NCI-H128 (cell line): ENCODE measurements around the gene FKBP1B.
"Not testable (repeated sequence)": the region's sequence is repeated elsewhere in the genome, so short reads cannot be mapped to it uniquely, and the experiment has no call there.

Experiments
- DNase-seq: peaks from one replicate; lab custom pipeline; 2025; ENCODE audit not compliant: unreplicated experiment; lab: John Stamatoyannopoulos, UW

FKBP1B gene

DNA sequence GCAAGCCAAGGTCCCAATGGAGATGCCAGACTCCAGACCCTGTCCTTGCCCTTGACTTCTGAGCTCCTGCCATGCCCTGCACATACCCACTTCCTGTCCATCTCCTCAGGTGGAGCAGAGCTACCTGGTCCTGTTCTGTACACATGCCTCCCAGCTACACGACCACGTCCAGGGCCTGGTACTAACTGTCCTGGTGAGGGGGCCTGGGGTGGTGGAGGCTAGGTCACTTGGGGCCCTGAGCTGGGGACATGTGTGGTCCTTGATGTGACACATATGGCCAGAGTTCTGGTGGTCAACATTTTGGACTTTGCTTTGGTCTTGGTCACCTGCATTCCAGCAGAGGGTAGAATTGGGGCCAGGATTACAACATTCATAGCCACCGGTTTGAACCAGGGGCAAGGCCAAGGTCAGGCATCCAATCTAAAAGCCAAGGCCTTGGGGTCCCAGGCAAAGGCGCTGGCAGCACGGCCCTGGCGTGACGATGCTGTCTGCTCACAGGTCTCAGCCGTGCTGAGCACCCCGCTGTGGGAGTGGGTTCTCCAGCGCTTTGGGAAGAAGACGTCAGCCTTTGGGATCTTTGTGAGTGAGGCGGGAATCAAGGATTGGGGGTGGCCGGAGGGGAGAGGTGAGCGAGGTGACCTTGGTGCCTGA lies 27.1 kb upstream of the FKBP1B start:
- no peak for DNase-seq

DNA sequence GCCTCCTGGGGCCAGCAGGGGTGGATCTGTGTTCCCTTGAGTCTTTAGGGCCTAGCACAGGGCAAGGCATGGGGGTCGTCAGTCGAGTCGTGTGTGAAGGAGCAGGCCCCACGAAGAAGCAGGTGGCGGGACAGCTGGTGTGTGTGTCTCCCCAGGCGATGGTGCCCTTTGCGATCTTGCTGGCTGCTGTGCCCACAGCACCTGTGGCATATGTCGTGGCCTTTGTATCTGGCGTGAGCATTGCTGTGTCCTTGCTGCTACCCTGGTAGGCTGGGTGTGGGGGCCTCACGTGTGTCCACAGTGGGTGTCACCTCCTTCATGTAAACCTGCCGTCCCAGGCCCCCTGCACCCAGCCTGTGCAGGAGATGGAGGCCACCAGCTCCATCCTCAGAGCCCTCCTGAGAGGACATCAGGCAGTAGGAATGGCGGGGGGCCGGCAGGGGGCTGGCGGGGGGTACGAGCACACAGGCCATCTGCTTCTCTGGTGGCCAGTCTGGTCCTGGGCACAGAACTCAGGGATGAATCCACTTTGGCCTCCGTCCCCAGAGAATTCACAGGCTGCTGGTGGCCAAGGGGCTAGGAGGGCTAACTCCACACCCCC lies 26.5 kb upstream of the FKBP1B start:
- DNase-seq: no peak

DNA sequence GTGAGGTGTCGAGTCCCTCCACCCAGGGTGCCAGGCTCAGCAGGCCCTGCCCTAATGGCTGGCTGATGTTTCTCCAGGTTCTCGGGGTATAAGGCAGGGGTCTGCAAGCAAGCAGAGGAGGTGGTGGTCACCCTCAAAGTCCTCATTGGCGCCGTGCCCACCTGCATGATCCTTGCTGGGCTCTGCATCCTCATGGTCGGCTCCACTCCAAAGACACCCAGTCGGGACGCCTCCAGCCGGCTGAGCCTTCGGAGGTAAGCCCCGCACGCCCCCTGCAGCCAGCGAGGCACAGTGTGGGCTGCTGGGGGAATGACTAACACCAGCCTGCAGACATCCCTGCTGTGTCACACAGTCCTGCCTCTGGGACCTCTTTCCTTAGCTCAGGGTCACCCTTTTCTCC lies 25.5 kb upstream of the FKBP1B start:
- no peak for DNase-seq

DNA sequence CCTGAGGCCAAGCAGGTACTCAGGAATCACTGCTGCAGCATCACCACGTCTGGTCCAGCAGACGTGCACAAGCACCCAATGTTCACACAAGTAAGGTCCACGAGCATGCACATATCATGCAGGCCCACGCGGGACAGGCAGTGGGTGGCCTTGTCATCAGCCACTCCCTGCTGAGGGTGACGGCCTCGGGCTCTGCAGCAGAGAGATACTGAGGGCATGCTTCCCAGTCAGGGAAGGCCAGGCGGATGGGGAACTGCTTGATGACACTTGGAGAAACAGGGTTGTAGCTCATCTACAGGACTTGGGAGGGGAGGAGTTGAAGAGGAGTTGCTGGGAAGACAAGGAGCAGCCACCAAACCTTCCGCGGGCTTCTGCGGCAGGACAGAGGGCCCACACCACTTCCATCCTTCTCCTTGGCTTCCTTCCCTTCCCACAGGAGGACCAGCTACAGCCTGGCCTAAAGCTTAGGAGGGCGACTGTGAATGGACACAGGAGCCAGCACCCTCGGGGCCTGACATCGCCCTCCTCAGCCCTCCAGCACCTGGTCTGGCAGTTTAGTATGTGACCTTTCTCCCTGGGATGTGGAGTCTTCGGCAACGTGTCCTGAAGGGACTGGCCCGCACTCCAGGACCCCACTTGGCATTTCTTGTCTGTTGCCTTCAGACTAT lies 24.4 kb upstream of the FKBP1B start:
- DNase-seq: no peak

DNA sequence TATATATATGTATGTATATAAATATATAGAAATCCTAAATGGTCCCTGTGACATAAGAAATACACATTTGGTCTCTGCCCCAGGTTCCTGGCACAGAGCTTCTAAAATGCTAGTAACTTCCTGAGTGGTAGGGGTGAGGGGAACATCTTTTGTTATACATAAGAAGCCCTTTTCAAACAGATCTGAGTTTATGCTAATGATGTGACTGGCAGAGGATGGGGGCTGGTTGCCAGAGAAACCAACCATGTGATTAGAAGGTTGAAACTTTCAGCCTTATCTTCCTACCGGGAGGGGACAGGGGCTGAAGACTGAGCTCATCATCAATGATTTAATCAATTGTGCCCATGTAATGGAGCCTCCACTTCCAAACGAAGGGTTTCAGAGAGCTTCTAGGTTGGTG lies 23.3 kb upstream of the FKBP1B start:
- DNase-seq: no peak

DNA sequence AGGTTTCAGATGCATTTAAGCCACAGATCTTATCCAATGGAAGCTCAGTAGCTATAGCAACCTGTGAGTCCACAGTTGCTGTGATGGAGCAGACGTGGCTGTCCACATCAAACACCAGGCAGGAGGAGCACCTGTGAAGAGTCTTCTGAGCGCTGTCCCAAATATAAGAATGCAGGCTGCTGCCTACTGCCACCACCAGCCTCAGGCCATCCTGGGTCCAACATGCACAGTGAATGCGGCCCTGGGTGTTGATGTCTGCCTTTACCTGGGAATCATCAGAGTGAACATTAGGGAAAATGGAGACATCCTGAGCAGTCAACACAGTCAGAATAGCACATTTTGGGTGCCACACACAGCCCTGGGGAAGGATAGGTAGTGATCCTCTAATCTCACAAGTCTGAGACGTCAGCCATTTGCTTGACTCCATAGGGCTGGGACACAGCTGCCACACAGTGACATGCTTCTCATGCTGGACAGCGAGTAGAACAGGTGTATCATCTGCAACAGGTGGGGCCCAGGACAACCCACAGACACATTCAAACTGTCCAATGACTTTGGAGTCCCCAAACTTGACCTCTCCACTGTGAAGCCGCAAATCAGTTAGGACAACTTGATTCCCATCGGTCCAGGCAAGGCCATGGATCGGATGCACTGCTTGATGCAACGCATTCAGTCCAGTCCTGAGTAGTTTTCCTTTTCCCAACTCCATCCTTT lies 10.6 kb upstream of the FKBP1B start:
- no peak for DNase-seq

DNA sequence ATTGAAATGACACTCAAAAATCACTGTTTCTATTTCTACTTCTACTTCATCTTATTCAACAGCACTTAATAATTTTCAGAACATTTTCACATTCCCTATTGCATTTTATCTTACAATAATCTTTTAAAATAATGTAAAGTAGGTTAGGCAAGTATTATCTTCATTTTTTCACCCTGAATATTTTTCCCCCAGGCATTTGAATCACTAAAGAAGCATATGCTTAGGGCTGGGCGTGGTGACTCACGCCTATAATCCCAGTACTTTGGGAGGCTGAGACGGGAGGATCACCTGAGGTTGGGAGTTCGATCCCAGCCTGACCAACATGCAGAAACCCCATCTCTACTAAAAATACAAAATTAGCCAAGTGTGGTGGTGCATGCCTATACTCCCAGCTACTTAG lies 9.0 kb upstream of the FKBP1B start:
- DNase-seq: no peak

DNA sequence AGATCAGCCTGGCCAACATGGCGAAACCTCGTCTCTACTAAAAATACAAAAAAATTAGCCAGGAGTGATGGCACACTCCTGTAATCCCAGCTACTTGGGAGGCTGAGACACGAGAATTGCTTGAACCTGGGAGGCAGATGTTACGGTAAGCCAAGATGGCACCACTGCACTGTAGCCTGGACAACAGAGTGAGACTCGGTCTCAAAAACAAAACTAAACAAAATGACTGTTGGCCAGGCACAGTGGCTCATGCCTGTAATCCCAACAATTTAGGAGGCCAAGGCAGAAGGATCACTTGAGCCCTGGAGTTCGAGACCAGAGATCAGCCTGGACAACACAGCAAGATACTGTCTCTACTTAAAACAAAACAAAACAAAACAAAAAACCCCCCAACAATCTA lies 6.4 kb upstream of the FKBP1B start:
- not testable (repeated sequence) for DNase-seq

DNA sequence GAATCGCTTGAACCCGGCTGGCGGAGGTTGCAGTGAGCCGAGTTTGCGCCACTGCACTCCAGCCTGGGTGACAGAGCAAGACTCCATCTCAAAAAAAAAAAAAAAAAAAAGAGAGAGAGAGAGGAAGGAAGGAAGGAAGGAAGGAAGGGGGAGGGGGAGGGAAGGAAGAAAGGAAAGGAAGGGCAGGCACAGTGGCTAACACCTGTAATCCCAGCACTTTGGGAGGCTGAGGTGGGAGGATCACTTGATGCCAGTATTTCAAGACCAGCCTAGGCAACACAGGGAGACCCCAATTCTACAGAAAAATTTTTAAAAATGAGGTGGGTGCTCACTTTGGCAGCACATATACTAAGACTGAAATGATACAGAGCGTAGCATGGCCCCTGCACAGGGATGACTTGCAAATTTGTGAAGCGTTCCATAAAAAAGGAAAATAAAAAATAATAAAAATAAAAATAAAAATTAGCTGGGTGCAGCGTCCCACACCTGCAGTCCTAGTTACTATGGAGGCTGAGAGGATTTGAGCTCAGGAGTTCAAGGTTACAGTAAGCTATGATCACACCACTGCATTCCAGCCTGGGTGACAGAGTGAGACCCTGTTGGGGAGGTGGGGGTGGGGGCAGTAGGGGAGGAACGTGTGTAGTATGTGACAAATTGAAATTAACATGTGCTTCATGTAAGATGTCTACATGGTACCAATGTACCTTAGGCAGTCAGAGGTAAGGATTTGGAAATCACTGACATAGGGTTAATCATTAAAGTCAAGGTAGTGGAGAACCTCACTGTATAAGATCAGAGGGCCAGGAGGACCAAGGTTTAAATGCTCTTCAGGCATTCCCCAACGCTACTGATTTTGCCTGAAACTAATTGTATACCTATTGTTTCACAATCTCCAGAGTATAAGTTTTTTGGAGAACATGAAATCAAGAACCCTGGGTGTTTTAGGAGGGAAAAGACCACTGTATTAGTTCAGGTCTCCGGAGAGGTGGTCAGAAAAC lies 3.7 kb upstream of the FKBP1B start:
- DNase-seq: no peak

DNA sequence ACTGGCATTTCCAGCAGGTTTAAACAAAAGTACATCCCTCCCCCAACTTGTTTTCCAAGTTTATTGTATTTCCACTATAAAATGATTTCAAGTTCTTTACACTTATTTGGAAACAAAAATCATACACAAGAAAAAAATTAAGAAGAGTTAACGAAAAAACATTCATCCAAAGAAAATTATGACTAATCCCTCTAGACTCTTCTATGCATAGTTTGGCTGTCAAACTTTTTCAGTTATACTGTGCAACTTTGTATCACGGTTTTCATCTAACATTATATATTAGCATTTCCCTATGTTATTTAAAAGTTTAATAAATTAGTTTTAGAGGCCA lies 3.0 kb upstream of the FKBP1B start:
- DNase-seq: no peak

DNA sequence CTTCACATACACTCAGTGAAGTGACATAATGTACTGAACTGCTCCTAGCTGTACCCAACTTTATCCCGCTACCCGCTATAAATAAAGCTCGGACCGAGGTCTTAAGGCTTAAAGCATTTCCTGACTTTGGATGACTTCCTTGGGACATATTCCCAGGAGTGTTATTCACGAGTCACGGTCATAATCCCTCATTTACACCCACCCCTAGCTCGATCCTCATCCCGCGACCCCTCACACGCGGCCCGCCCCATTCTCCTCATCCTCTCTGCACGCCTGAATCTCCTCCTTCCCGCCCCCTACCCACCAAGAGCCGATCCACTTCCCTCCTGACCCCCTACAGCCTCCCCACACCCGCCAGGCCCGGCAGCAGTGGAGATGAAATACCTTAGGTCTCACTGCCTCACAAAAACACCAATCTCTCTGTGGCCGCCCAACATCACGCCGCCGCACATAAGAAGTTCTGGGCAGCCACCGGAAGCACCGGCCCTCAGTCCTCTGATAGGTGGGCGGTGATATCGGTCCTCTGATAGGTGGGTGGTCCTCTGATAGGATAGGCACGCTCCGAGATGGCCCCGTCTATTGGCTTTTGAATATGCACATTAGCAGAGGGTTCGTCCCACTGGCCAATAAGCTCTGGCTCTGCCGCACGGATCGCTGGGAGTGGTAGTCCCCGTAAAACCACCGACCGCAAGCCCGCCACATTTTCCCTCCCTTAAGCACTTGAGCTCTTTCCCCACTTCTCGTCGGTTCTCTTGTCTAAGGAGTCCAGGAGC lies 2.4 kb upstream of the FKBP1B start, which contains the start of gene WDCP:
TSS of gene WDCP (minus strand) at position 462 of the 773 bp plus-strand sequence. CDS start 7,897 bp downstream, outside the sequence.
- DNase-seq: peak; percentile 93

DNA sequence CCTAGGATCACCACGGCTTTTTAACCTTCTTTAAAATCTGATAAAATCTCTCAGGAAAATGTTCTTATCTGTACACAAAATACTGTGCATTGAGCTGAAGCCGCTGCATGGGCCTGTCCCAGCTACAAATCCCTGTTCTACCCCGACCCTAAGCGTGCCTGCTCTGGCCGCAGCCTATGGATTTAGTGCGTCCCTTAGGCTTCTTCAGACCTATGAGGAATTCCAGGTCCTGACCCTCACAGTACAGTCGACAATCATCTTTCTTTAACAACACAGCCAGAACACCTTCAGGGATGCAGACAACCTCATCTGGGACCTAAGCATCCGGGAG lies 1.9 kb upstream of the FKBP1B start:
- no peak for DNase-seq

DNA sequence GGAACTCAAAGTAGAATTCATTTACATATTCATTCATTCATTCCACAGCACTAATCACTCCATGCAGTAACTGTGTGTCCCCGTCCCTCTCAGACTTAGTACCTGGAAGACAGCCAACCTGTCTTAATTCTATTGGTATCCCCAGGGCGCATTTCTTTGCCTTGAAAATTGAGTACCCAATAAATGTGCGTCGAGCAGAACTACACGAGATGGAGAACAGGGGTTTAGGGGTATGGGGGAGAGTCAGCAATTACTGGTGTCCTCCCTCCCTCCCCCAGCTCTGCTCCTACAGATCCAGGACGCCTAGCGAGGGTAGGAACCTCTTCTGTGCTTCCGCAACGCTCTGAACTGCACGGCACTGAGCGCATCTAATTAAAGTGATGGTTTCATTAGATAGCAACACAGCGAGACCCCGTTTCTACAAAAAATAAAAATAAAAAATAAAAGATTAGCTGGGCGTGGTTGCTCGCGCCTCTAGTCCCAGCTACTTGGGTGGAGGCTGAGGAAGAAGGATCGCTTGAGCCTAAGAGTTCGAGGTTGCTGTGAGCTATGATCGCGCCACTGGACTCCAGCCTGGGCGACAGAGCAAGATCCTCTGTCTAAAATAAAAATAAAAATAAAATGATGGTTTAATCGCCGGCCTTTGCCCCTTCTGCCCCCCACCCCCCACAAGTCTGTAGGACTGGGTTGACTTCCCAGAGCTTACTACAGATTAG lies 614 bp upstream of the FKBP1B start:
- DNase-seq: no peak

DNA sequence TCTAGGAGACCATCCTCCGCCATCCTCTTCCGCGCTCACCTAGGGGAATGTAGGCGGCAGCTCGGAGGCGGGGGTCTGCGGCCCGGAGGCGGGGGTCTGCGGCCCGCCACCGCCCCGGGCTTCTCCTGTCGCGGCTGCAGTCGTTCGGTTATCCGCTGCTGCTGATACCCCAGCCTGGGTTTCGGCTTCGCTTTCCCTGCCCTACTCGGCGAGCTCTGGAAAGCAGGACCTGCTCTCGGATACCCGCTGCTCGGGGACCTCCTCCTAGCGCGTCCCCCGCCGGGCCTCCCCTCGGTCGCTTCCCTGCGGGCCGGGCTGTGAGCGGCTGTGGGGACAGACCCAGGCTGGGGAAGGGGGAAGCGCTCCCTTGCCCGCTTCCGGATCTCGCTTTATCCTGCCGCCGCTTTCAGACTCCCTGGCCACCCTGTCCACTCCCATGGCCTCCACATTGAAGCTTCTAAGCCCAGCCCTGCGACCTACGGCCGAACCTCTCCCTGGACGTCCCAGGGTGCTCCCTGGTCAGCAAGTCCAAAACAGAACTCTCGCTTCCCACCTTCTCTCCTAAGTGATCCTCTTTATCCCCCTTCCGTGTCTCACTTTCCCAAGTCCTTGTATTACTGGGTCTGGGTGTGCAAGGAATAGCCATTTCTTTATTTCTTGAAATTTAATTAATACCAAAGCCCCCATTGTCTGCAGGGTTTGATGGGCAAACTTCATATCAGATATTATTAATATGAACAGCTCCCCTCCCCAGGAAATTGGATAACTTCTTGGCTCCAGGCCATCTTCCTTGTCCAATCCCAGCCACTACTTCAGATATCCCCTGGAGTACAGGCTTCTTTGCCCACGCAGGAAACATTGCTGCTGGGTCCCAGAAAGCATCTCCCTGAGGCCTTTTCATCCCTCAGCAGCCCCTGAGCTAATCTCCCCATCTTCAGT lies 769 bp downstream of the FKBP1B start:
- DNase-seq: no peak

DNA sequence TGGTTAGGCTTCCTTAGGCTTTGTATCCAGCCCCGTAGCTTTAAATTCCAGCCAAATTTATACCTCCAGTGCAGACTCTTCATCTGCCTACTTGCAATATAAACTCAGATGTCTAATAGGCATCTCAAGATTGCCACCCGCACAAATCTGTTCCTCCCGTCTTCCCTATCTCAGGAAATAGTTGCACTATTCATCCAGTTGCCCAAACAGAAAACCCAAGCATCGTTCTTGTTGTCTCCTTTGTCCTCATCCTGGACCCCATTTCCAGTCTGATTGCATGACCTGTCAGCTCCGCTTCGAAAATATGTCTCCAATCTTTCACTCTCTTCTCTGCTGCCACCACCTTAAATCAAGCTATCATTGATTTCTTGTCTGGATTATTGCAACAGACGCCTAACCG lies 2.3 kb downstream of the FKBP1B start:
- no peak for DNase-seq

DNA sequence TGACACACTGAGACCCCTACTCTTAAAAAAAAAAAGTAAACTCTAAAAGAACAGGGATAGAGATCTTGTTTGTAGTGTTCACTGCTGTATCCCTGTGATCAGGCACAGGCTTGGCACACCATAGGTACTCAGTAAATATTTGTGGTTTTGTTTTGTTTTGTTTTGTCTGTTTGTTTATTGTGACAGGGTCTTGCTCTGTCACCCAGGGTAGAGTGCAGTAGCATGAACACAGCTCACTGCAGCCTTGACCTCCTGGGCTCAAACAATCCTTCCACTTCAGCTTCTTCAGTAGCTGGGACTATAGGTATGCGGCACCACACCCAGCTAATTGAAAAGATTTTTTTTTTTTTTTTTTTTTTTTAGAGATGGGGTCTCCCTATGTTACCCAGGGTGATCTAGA lies 3.4 kb downstream of the FKBP1B start:
- DNase-seq: no peak

DNA sequence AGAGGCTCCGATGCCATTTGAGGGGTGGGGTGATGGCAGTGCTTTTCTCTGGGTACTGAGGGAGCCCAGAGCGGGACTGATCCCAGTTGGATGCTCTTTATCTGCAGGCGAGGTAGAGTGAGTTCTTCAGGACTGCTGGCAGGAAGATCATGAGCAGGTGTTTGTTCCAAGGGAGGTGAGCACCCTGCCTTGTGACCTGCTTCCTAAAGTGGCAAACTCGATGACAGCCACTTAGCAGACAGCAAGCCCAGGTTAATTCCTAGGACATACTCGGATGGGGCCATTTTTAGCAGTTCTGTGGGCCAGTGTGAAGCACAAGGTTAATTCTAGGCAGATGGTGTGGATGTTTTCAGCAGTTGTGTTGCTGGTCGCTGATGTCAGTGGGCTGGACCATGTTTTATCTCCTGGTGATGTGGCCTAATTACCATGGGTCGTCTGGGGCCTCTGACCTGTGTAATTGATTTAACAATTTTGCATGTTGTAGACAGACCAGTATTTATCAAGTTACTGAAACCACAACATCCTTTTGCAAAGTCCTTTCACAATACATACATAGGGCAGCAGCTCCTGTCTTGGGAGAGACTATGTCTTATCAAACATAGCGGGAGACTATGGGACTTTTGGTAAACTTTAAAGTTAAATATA lies 4.9 kb downstream of the FKBP1B start:
- DNase-seq: no peak

DNA sequence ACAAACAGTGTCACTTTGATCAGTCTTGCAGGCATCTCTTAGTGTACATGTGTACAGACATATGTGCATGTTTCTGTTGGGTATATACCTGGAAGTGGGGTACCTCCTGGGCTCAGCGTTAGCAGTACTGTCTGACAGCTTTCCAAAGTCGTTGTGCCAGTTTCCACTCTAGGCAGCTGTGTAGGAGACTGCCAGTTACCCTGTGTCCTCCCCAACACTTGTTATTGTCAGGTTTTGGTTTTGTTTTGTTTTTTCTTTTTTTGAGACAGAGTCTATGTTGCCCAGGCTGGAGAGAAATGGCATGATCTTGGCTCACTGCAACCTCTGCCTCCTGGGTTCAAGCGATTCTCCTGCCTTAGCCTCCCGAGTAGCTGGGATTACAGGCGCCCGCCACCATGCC lies 6.2 kb downstream of the FKBP1B start:
- no peak for DNase-seq
